Keratinocyte (primary cell): Measurements from ENCODE around the gene KLHDC7B. TPM values are rescaled to one million over a fixed set of nuclear protein-coding genes. Genes with fewer than 3 reads are reported as not detected.

ENCODE experiments used
- DNase-seq: peaks from one replicate; pipeline ENCODE4 v3.0.0-alpha.2; 2011; ENCODE audit warnings: low read depth, missing footprints, low spot score
- FAIRE-seq: peaks from 2 replicates; lab custom pipeline; 2011; peaks lifted over from hg19 to GRCh38; lab: Jason Lieb, UNC
- H2AFZ ChIP-seq: 2 replicates; pipeline ENCODE4 v1.6.0; 2012; ENCODE audit warnings: low read length, control low read depth, inconsistent platforms; ENCODE audit not compliant: control insufficient read depth
- H3K27ac ChIP-seq: 2 replicates; pipeline ENCODE4 v1.5.1; 2011; ENCODE audit warnings: low read length; ENCODE audit not compliant: control insufficient read depth, insufficient read depth
- H3K27me3 ChIP-seq: 3 replicates; pipeline ENCODE4 v1.6.0; 2011; ENCODE audit warnings: low read length; ENCODE audit not compliant: control insufficient read depth, insufficient read depth; ENCODE audit errors: extremely low read depth
- H3K36me3 ChIP-seq, 2 experiments: 2 replicates in 1 of 2; 3 replicates in 1 of 2; pipeline ENCODE4 v1.5.1; 2011; ENCODE audit warnings: low read length in 2 of 2, mild to moderate bottlenecking in 1 of 2; ENCODE audit not compliant: control insufficient read depth in 2 of 2, insufficient read depth in 2 of 2; ENCODE audit errors: extremely low read depth in 1 of 2
- H3K4me1 ChIP-seq: 3 replicates; pipeline ENCODE4 v1.5.1; 2011; ENCODE audit warnings: low read length; ENCODE audit not compliant: control insufficient read depth, insufficient read depth; ENCODE audit errors: extremely low read depth
- H3K4me2 ChIP-seq: 3 replicates; pipeline ENCODE4 v1.6.0; 2011; ENCODE audit warnings: low read depth, low read length; ENCODE audit not compliant: control insufficient read depth, insufficient read depth; ENCODE audit errors: extremely low read depth
- H3K4me3 ChIP-seq, 3 experiments: fragments of 200-600 bp in 1 of 3; sonication (generic) in 1 of 3; 2 replicates in 2 of 3; 3 replicates in 1 of 3; pipeline ENCODE4 v1.5.1; 2011 to 2016; ENCODE audit warnings: low read length in 3 of 3, mild to moderate bottlenecking in 3 of 3, control low read depth in 2 of 3, inconsistent platforms in 1 of 3, low read depth in 1 of 3, mixed read lengths in 1 of 3, mixed run types in 1 of 3, moderate library complexity in 1 of 3; ENCODE audit not compliant: control insufficient read depth in 2 of 3, insufficient read depth in 2 of 3; ENCODE audit errors: extremely low read depth in 1 of 3
- H3K79me2 ChIP-seq: 2 replicates; pipeline ENCODE4 v1.6.0; 2012; ENCODE audit warnings: low read length; ENCODE audit not compliant: control insufficient read depth, insufficient read depth
- H3K9ac ChIP-seq: 3 replicates; pipeline ENCODE4 v1.6.0; 2011; ENCODE audit warnings: low read length; ENCODE audit not compliant: control insufficient read depth, insufficient read depth; ENCODE audit errors: extremely low read depth
- H3K9me1 ChIP-seq: 3 replicates; pipeline ENCODE4 v1.6.0; 2011; ENCODE audit warnings: low read length; ENCODE audit not compliant: control insufficient read depth, insufficient read depth; ENCODE audit errors: extremely low read depth
- H3K9me3 ChIP-seq: 2 replicates; pipeline ENCODE4 v1.5.1; 2012; ENCODE audit warnings: low read depth, low read length; ENCODE audit not compliant: control insufficient read depth
- H4K20me1 ChIP-seq: 3 replicates; pipeline ENCODE4 v1.6.0; 2011; ENCODE audit warnings: low read length; ENCODE audit not compliant: control insufficient read depth, insufficient read depth; ENCODE audit errors: extremely low read depth
- EZH2 ChIP-seq: IDR thresholded peaks from one replicate; pipeline ENCODE4 v1.6.1; 2012; ENCODE audit warnings: inconsistent platforms, mild to moderate bottlenecking, low read length, moderate library complexity
- dilution Hi-C: fragments of 300-500 bp; cut with MboI; formaldehyde crosslinking; loops from one replicate; pipeline ENCODE4 v1.7.0; 2020; ENCODE audit warnings: low sequenced_read_pairs; ENCODE audit not compliant: extremely low pct_ligation_motif_present
- polyA plus RNA-seq, 5 experiments: library from polyadenylated mRNA; depleted of rRNA in 3 of 5; stranded (reverse) in 3 of 5; stranded (forward) in 1 of 5; unstranded in 1 of 5; fragments of >200 nt; gene quantifications; 1 replicate in 1 of 5; 2 replicates in 3 of 5; 3 replicates in 1 of 5; pipeline versions ENCODE4 v1.2.1 to v1.2.3, GENCODE V29; 2011 to 2012; ENCODE audit warnings: missing spikeins in 2 of 5, low read depth in 1 of 5, low replicate concordance in 1 of 5
- TF ChIP-seq, protein P1 (sequence below), 3 experiments: IDR thresholded peaks in 1 of 3; conservative IDR thresholded peaks in 1 of 3; optimal IDR thresholded peaks in 1 of 3; 2 replicates in 2 of 3; 3 replicates in 1 of 3; pipeline versions ENCODE3 to v1.5.1; 2011; ENCODE audit warnings: low read length in 3 of 3, mild to moderate bottlenecking in 3 of 3, moderate library complexity in 2 of 3, control low read depth in 1 of 3, inconsistent platforms in 1 of 3; ENCODE audit not compliant: insufficient read depth in 2 of 3; ENCODE audit errors: extremely low read depth in 1 of 3

KLHDC7B gene
- polyA plus RNA-seq, 1 donor (not counting 4 experiments of a cell fraction or from before 2014, with no cell fraction given), result 0.01 TPM

DNA sequence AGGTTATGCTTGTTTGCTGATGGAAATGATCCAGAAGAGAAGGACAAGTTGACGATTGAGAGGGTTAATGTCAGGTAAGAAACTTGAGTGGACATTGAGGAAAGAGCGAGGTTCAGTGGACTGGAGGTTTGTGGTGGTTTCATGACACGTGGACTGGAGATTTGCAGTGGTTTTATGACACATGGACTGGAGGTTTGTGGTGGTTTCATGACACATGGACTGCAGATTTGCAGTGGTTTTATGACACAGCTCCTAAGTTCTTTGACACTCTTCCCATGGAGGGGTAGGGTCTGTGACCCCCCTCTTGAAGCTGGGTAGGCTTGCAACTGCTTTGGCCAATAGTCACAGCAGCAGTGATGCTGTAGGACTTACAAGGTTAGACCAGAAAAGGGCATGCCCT is 49.5 kb downstream of the KLHDC7B start:
- Histone ChIP-seq H3K9me3 (no peaks in the 10 kb centered on the region), H4K20me1 (no peaks in the 10 kb centered on the region), H2AFZ (no peak overlapping the region), H3K9ac (no peak overlapping the region), H3K27ac (no peak overlapping the region), H3K27me3 (peaks cover 10% of the 10 kb centered on the region), H3K79me2 (no peaks in the 10 kb centered on the region), H3K4me1 (no peaks in the 10 kb centered on the region), H3K36me3 (no peaks in the 10 kb centered on the region), H3K4me2 (no peak overlapping the region), H3K4me3 (no peak overlapping the region), H3K9me1 (no peaks in the 10 kb centered on the region)
- no peak for DNase-seq
- no peak for FAIRE-seq
- TF ChIP-seq, protein P1, sequence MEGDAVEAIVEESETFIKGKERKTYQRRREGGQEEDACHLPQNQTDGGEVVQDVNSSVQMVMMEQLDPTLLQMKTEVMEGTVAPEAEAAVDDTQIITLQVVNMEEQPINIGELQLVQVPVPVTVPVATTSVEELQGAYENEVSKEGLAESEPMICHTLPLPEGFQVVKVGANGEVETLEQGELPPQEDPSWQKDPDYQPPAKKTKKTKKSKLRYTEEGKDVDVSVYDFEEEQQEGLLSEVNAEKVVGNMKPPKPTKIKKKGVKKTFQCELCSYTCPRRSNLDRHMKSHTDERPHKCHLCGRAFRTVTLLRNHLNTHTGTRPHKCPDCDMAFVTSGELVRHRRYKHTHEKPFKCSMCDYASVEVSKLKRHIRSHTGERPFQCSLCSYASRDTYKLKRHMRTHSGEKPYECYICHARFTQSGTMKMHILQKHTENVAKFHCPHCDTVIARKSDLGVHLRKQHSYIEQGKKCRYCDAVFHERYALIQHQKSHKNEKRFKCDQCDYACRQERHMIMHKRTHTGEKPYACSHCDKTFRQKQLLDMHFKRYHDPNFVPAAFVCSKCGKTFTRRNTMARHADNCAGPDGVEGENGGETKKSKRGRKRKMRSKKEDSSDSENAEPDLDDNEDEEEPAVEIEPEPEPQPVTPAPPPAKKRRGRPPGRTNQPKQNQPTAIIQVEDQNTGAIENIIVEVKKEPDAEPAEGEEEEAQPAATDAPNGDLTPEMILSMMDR (optimal IDR thresholded peaks at IDR 0.05 in 1 of 3, IDR thresholded peaks at IDR 0.05 in 1 of 3, conservative IDR thresholded peaks at IDR 0.05 in 1 of 3; ENCODE audit: extremely low read depth in 1 of 3, insufficient read depth in 2 of 3, low read length in 3 of 3), result no peak
- TF ChIP-seq EZH2, result no peak
- dilution Hi-C loops, result no loop called here

DNA sequence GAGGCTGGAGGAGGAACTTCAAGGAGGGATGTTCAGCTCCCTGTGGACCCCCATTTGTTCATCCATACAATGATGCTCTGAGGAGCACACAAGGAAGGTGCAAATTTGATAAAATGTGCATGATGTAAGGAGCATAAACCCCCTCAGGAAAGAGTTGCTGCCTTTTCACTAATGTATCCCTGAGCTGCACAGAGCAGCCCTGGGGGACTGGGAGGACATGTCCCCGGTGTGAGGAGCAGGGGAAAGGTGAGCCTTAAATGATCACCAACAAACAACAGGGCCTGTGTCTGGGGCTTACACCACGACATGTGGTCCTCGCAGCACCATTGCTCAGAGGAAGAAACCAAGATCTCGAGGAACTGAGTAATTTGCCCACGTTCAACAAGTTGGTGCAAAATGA is 51.4 kb downstream of the KLHDC7B start:
- peaks cover 21% of the 10 kb centered on the region for H3K27me3 ChIP-seq

More for the DNA sequence above, 51.4 kb downstream of the KLHDC7B start:
- TF ChIP-seq, protein P1 (optimal IDR thresholded peaks at IDR 0.05 in 1 of 3, IDR thresholded peaks at IDR 0.05 in 1 of 3, conservative IDR thresholded peaks at IDR 0.05 in 1 of 3; ENCODE audit: extremely low read depth in 1 of 3, insufficient read depth in 2 of 3, low read length in 3 of 3), result no peak
- no peak for TF ChIP-seq EZH2
- no peak for DNase-seq
- Histone ChIP-seq H3K36me3 (no peaks in the 10 kb centered on the region), H4K20me1 (no peaks in the 10 kb centered on the region), H3K4me2 (no peak overlapping the region), H2AFZ (no peak overlapping the region), H3K9me1 (no peaks in the 10 kb centered on the region), H3K4me1 (no peaks in the 10 kb centered on the region), H3K79me2 (no peaks in the 10 kb centered on the region), H3K4me3 (no peak overlapping the region), H3K9me3 (no peaks in the 10 kb centered on the region), H3K27ac (no peak overlapping the region), H3K9ac (no peak overlapping the region)
- dilution Hi-C loops, result no loop called here
- no peak for FAIRE-seq
